ENCODE measurements around the gene MACROD2. TPM values are rescaled to one million over a fixed set of nuclear protein-coding genes. Genes with fewer than 3 reads are reported as not detected.

The MACROD2 gene
- total and polyA plus RNA-seq, 8 donors: 0.78 to 31.3 (median 10.9) TPM; not detected in 1

GRCh38 chr20:16083639-16084280 lies 2088.4 kb downstream of the MACROD2 start:
- intact Hi-C loops (cut with DNase I; ENCODE audit: low total_unique reads): no loop called here
- DNase-seq: no peak
- Histone ChIP-seq H3K4me1 (no peaks in the 10 kb centered on the region), H3K27ac (no peak overlapping the region), H3K36me3 (no peaks in the 10 kb centered on the region), H3K27me3 (no peaks in the 10 kb centered on the region), H3K4me3 (no peak overlapping the region), H3K9me3 (no peaks in the 10 kb centered on the region)
- TF ChIP-seq POLR2A (IDR thresholded peaks at IDR 0.05) (no peak), EP300 (IDR thresholded peaks at IDR 0.05) (no peak), POLR2AphosphoS5 (IDR thresholded peaks at IDR 0.05) (no peak)
- TF ChIP-seq, protein P1, sequence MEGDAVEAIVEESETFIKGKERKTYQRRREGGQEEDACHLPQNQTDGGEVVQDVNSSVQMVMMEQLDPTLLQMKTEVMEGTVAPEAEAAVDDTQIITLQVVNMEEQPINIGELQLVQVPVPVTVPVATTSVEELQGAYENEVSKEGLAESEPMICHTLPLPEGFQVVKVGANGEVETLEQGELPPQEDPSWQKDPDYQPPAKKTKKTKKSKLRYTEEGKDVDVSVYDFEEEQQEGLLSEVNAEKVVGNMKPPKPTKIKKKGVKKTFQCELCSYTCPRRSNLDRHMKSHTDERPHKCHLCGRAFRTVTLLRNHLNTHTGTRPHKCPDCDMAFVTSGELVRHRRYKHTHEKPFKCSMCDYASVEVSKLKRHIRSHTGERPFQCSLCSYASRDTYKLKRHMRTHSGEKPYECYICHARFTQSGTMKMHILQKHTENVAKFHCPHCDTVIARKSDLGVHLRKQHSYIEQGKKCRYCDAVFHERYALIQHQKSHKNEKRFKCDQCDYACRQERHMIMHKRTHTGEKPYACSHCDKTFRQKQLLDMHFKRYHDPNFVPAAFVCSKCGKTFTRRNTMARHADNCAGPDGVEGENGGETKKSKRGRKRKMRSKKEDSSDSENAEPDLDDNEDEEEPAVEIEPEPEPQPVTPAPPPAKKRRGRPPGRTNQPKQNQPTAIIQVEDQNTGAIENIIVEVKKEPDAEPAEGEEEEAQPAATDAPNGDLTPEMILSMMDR (IDR thresholded peaks at IDR 0.05): no peak

DNA sequence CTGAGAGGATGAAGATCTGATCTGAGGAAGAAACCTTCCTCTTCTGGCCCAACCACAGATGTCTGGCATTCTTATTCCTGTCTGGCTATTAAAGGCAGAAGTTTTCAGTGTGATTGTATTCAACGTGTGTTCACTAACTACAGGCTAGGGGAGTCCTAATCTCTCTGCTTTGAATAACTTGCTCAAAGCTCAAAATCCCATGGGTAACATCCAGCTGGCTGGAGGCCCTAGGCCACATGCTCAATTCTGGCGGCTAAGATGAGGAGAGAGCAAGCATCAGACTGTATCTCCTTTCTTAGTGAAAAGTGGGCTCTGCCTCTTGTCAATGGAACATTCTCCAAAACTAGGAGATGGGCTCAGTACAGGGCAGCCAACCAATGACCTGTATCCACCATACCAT lies 2099.9 kb downstream of the MACROD2 start:
- Histone ChIP-seq H3K36me3 (no peaks in the 10 kb centered on the region), H3K9me3 (peaks cover 0 to 6% (median 3%) of the 10 kb centered on the region in 4 donors), H3K4me1 (no peaks in the 10 kb centered on the region), H3K27ac (no peak overlapping the region), H3K4me3 (no peak overlapping the region), H3K27me3 (no peaks in the 10 kb centered on the region)
- DNase-seq: peak in 1 of 2 donors; percentile 47
- intact Hi-C loops (cut with DNase I; ENCODE audit: low total_unique reads): no loop called here
- no peak for TF ChIP-seq POLR2A (IDR thresholded peaks at IDR 0.05)
- TF ChIP-seq, protein P1 (IDR thresholded peaks at IDR 0.05): no peak
- WGBS, 5 donors: 47 to 79% (median 60%) methylated on average over 2 of the region's 2 CpGs

DNA sequence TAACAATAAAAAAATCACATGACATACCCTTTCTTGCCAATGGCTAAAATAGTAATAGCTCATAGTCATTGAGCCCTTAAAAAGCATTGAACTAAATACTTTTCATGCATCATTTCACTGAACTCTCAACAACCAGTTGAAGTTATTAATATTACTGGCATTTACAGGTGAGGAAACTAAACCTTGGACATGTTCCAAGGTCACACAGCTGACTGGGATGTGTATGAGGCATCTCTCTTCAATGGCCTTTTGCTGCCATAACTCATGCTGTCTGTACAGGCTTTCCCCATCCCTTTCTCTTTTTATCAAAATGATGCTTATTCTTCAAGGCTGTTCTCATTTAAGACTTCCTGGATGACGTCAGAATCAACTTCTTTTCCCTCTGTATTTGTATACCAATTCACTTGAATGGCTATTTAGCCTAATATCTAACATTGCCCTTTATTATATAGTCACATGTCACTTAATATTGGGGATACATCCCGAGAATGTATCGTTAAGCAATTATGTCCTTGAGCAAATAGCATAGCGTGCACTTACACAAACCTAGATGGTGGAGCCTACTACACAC lies 2101.5 kb downstream of the MACROD2 start:
- DNase-seq: no peak
- Histone ChIP-seq H3K36me3 (no peaks in the 10 kb centered on the region), H3K27ac (no peak overlapping the region), H3K9me3 (no peaks in the 10 kb centered on the region), H3K4me1 (peaks cover 0 to 6% (median 0%) of the 10 kb centered on the region in 4 donors), H3K4me3 (no peak overlapping the region), H3K27me3 (no peaks in the 10 kb centered on the region)
- intact Hi-C loops (cut with DNase I; ENCODE audit: low total_unique reads): no loop called here
- 86 to 94% (median 93%) methylated on average over 4 of the region's 4 CpGs for WGBS, 5 donors
- TF ChIP-seq POLR2AphosphoS5 (IDR thresholded peaks at IDR 0.05): no peak
- TF ChIP-seq EP300 (IDR thresholded peaks at IDR 0.05): no peak
- no peak for TF ChIP-seq POLR2A (IDR thresholded peaks at IDR 0.05)
- TF ChIP-seq, protein P1 (IDR thresholded peaks at IDR 0.05): no peak

- Histone ChIP-seq H3K4me3 (no peak overlapping the region), H3K36me3 (no peaks in the 10 kb centered on the region), H3K27ac (no peak overlapping the region), H3K4me1 (peaks cover 0 to 6% (median 0%) of the 10 kb centered on the region in 4 donors), H3K9me3 (no peaks in the 10 kb centered on the region), H3K27me3 (no peaks in the 10 kb centered on the region)
- intact Hi-C loops (cut with DNase I; ENCODE audit: low total_unique reads): no loop called here
- no peak for DNase-seq
- TF ChIP-seq POLR2AphosphoS5 (IDR thresholded peaks at IDR 0.05): no peak
- TF ChIP-seq, protein P1 (IDR thresholded peaks at IDR 0.05): no peak
- TF ChIP-seq POLR2A (IDR thresholded peaks at IDR 0.05): no peak
- TF ChIP-seq EP300 (IDR thresholded peaks at IDR 0.05): no peak
- WGBS, 5 donors: 88 to 96% (median 92%) methylated on average over 4 of the region's 4 CpGs
Observed at GRCh38 chr20:16097788-16098187, 2102.5 kb downstream of the MACROD2 start.
